PFSK-1 (cell line): Measurements from ENCODE around the gene ADAMTS17.

ENCODE experiments used
- FOXP2 ChIP-seq: optimal IDR thresholded peaks from 2 replicates; pipeline ENCODE3; 2011; ENCODE audit warnings: borderline replicate concordance, control low read depth, inconsistent platforms; ENCODE audit not compliant: insufficient read depth; ENCODE audit errors: extremely low read length, extremely low read depth
- POLR2AphosphoS5 ChIP-seq: IDR thresholded peaks from 2 replicates; pipeline ENCODE4 v1.6.1; 2012; ENCODE audit warnings: low read depth, mild to moderate bottlenecking, control low read depth, low read length, moderate library complexity
- SIN3A ChIP-seq: IDR thresholded peaks from 2 replicates; pipeline ENCODE4 v1.6.1; 2012; ENCODE audit warnings: mild to moderate bottlenecking, low read length, moderate library complexity, borderline replicate concordance; ENCODE audit not compliant: insufficient read depth
- TAF1 ChIP-seq: IDR thresholded peaks from 2 replicates; pipeline ENCODE4 v1.6.1; 2012; ENCODE audit warnings: low read length, control low read depth, borderline replicate concordance; ENCODE audit not compliant: insufficient read depth
- TF ChIP-seq, protein P1 (sequence below), 2 experiments: IDR thresholded peaks; 2 replicates each; pipeline versions ENCODE4 v1.6.1 to v1.8.0; 2011 to 2012; ENCODE audit warnings: low read depth in 2 of 2, low read length in 2 of 2, control low read depth in 1 of 2, inconsistent platforms in 1 of 2, mild to moderate bottlenecking in 1 of 2, moderate library complexity in 1 of 2; ENCODE audit not compliant: insufficient read depth in 1 of 2

The ADAMTS17 gene

DNA sequence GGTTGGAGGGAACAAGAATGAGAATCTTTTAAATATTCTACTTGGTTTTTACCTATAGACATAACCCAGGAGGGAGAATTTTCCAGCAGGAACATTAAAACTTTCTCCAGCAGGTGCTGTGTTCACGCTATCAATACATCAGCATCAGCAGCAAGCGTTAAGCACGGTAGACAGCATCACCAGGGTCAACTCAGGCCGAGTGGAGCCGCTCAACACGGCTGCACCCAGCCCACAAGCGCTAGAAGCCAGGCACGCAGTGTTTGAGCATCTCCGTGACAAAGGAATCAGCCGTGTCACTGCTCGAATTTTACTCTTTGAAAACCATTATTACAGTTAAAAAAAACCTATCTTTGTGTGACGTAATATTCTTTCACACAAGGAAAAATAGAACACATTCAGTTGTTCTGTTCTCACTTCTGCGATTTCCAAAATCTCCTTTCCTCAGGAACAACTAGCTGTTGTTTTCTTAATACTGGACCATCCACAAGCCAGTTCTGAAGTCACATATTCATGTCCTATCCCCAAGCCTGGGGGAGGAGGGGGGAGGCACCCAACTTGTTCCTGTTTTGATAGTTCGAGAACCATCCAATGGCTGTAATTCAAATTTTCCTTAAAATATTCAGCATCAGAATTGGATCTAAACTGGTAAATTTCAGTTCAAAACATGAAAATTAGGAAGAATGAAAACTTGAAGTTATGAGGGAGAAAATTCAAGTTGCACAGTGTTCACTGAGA is 77.9 kb downstream of the ADAMTS17 start:
- TF ChIP-seq POLR2AphosphoS5 (no peak), SIN3A (no peak), FOXP2 (no peak), TAF1 (no peak)
- TF ChIP-seq, protein P1, sequence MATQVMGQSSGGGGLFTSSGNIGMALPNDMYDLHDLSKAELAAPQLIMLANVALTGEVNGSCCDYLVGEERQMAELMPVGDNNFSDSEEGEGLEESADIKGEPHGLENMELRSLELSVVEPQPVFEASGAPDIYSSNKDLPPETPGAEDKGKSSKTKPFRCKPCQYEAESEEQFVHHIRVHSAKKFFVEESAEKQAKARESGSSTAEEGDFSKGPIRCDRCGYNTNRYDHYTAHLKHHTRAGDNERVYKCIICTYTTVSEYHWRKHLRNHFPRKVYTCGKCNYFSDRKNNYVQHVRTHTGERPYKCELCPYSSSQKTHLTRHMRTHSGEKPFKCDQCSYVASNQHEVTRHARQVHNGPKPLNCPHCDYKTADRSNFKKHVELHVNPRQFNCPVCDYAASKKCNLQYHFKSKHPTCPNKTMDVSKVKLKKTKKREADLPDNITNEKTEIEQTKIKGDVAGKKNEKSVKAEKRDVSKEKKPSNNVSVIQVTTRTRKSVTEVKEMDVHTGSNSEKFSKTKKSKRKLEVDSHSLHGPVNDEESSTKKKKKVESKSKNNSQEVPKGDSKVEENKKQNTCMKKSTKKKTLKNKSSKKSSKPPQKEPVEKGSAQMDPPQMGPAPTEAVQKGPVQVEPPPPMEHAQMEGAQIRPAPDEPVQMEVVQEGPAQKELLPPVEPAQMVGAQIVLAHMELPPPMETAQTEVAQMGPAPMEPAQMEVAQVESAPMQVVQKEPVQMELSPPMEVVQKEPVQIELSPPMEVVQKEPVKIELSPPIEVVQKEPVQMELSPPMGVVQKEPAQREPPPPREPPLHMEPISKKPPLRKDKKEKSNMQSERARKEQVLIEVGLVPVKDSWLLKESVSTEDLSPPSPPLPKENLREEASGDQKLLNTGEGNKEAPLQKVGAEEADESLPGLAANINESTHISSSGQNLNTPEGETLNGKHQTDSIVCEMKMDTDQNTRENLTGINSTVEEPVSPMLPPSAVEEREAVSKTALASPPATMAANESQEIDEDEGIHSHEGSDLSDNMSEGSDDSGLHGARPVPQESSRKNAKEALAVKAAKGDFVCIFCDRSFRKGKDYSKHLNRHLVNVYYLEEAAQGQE (IDR thresholded peaks at IDR 0.05; ENCODE audit: insufficient read depth in 1 of 2, low read depth in 2 of 2, low read length in 2 of 2) = no peak

GRCh38 chr15:100263031-100263430 is 78.7 kb downstream of the ADAMTS17 start:
- TF ChIP-seq, protein P1 (IDR thresholded peaks at IDR 0.05; ENCODE audit: insufficient read depth in 1 of 2, low read depth in 2 of 2, low read length in 2 of 2) = no peak
- TF ChIP-seq POLR2AphosphoS5 (no peak), SIN3A (no peak), TAF1 (no peak), FOXP2 (no peak)

- TF ChIP-seq, protein P1 (IDR thresholded peaks at IDR 0.05; ENCODE audit: insufficient read depth in 1 of 2, low read depth in 2 of 2, low read length in 2 of 2) = no peak
- TF ChIP-seq POLR2AphosphoS5 (no peak), TAF1 (no peak), SIN3A (no peak), FOXP2 (no peak)
Measured at GRCh38 chr15:100261302-100262240, 80.2 kb downstream of the ADAMTS17 start.

DNA sequence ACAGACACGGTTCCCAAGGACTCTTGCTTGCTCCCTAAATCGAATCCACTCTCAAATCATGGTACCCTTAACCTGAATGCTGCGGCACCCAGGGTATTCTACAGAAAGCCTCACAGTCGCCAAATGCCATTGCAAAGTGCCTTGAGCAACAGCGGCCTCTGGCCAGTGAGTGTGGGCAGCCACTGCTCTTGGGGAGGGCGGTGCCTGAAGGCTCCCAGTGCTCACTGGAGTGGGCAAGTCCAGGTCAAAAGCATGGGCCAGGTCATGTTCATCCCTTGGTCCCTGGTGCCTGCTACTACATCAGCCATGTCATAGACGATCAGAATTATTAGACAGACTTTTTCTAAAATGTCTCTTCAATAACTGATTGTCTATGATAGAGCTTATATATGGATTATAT is 82.5 kb downstream of the ADAMTS17 start:
- TF ChIP-seq POLR2AphosphoS5 (no peak), TAF1 (no peak), SIN3A (no peak), FOXP2 (no peak)
- TF ChIP-seq, protein P1 (IDR thresholded peaks at IDR 0.05; ENCODE audit: insufficient read depth in 1 of 2, low read depth in 2 of 2, low read length in 2 of 2) = no peak
